Left lung (tissue), 10 donors: ENCODE results near the gene ALOXE3. TPM values are rescaled to one million over a fixed set of nuclear protein-coding genes. Genes with fewer than 3 reads are reported as not detected.

ENCODE experiments used
- ATAC-seq: fragments of 200-7000 bp; cut with Tn5 transposase; one replicate; pipeline ENCODE4 v1.9.1; 2020; ENCODE audit warnings: moderate library complexity
- DNase-seq, 4 donors: peaks; one replicate each; pipeline ENCODE4 v3.0.0-alpha.2; 2013 to 2020
- H3K27ac ChIP-seq, 2 donors: fragments of 200-600 bp; sonication (generic) in 1 of 2; one replicate each; pipeline versions ENCODE4 v1.5.0 to v1.8.0; 2020 to 2021
- H3K27me3 ChIP-seq, 2 donors: fragments of 200-600 bp; sonication (generic) in 1 of 2; one replicate each; pipeline versions ENCODE4 v1.5.0 to v1.8.0; 2020 to 2021
- H3K36me3 ChIP-seq, 2 donors: fragments of 200-600 bp; sonication (generic) in 1 of 2; one replicate each; pipeline versions ENCODE4 v1.5.0 to v1.8.0; 2020 to 2021
- H3K4me1 ChIP-seq, 2 donors: fragments of 200-600 bp; one replicate each; pipeline ENCODE4 v1.8.0; 2021
- H3K4me3 ChIP-seq, 2 donors: fragments of 200-600 bp; sonication (generic) in 1 of 2; one replicate each; pipeline versions ENCODE4 v1.5.0 to v1.8.0; 2020 to 2021; ENCODE audit warnings: mild to moderate bottlenecking in 1 of 2
- H3K9me3 ChIP-seq, 2 donors: fragments of 200-600 bp; sonication (generic) in 1 of 2; one replicate each; pipeline versions ENCODE4 v1.5.0 to v1.8.0; 2020 to 2021
- intact Hi-C, 2 donors: fragments of 100-400 bp; cut with DNase I; formaldehyde crosslinking; loops; one replicate each; pipeline versions ENCODE4 v1.11.2 to v1.14.2; 2022
- polyA plus RNA-seq, 6 donors: library from polyadenylated mRNA; unstranded; fragments of 120-200 nt; gene quantifications; one replicate each; pipeline ENCODE4 v1.2.1, GENCODE V29; 2013; ENCODE audit not compliant: insufficient read length in 6 of 6
- total RNA-seq, 2 donors: library from RNA; stranded (reverse); fragmentation: NEBNext Ultra II Directional; extraction: Animal tissue kit (Norgen Biotek cat#: 25700); gene quantifications; one replicate each; pipeline ENCODE4 v1.2.1, GENCODE V29; 2021
- TF ChIP-seq, protein P1 (sequence below), 2 donors: fragments of 200-600 bp; sonication (generic) in 1 of 2; IDR thresholded peaks; one replicate each; pipeline versions ENCODE4 v1.5.0 to v1.8.0; 2021; ENCODE audit warnings: antibody characterized with exemption in 2 of 2
- donor health status: DM: no; HTN: yes; CAD: no.
- donor health status: DM: no; HTN: no; CAD: no.

ALOXE3 gene
- total and polyA plus RNA-seq, 8 donors = 0.05 to 0.55 (median 0.14) TPM; not detected in 4

DNA sequence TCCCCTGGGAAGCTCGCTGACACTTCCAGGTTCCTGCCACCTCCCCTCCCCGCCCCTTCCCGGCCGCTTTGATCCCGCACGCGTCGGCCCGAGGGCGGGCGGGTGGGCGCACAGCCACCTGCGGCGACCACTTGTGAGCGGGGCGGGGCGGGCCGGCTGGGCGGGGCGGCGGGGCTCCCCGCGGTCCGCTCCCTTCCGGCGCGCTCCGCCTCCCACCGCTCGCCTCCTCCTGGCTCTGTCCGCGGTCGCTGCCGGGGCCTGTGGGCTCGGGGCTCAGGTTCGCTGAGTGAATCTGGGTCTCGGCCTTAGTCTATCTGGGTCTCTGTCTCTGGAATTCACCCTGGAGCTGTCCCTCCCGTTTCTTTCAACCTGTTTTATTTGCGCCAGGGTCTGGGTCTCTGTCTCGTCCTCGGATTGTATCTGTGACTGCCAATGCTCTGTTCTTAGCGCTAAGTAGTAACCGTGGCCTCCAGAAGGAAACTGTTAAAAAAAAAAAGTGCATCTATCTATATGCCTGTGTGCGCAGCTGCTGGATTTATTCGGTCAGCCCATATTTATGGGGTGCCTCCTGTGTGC is 8.3 kb upstream of the ALOXE3 start:
- no peaks in the 10 kb centered on the region for H3K9me3 ChIP-seq
- H3K36me3 ChIP-seq = no peaks in the 10 kb centered on the region
- H3K4me1 ChIP-seq = peaks cover 31 to 62% of the 10 kb centered on the region in 2 donors
- intact Hi-C loops = loop anchor here in 1 of 2 donors (10.0 kb wide), 1 partner anchor 58 kb away; no protein-coding TSS in a partner anchor
- peaks cover 28 to 100% of the 10 kb centered on the region in 2 donors for H3K27me3 ChIP-seq
- TF ChIP-seq, protein P1, sequence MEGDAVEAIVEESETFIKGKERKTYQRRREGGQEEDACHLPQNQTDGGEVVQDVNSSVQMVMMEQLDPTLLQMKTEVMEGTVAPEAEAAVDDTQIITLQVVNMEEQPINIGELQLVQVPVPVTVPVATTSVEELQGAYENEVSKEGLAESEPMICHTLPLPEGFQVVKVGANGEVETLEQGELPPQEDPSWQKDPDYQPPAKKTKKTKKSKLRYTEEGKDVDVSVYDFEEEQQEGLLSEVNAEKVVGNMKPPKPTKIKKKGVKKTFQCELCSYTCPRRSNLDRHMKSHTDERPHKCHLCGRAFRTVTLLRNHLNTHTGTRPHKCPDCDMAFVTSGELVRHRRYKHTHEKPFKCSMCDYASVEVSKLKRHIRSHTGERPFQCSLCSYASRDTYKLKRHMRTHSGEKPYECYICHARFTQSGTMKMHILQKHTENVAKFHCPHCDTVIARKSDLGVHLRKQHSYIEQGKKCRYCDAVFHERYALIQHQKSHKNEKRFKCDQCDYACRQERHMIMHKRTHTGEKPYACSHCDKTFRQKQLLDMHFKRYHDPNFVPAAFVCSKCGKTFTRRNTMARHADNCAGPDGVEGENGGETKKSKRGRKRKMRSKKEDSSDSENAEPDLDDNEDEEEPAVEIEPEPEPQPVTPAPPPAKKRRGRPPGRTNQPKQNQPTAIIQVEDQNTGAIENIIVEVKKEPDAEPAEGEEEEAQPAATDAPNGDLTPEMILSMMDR (IDR thresholded peaks at IDR 0.05) = no peak
- H3K27ac ChIP-seq = peak overlapping the region; percentile 33 to 44
- peak overlapping the region; percentile 46 to 65 for H3K4me3 ChIP-seq
- peak; percentile 67 for ATAC-seq
- DNase-seq = peak in 1 of 4 donors; percentile 85

DNA sequence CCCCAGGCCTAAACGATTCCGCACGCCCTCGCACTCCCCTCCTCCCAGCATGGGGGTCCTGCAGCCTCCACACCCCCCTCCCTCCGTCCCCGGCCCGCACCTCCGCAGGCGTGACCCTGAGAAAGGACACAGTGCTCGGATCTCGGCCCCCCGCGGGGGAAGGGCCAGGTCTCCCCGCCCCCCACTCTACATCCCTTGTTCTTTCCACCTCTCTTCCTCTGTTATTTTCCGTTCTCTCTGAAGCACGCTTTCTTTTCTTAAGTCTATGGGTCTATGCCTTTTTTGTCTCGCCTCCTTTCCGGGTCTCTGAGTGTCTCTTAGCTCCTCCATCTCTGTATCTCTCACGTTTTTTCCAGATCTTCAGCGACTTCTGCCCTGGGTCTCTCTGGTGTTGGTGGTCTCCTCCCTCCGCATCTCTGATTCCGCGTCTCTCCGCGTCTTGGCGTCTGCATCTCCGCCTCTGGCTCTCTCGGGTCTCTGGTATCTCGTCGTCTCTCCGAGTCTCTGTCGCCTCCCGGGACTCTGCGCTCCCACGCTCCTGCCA is 7.7 kb upstream of the ALOXE3 start:
- Histone ChIP-seq H3K36me3 (no peaks in the 10 kb centered on the region), H3K27ac (peak overlapping the region; percentile 33 to 44), H3K9me3 (no peaks in the 10 kb centered on the region), H3K4me1 (peaks cover 31 to 67% of the 10 kb centered on the region in 2 donors), H3K27me3 (peaks cover 28 to 100% of the 10 kb centered on the region in 2 donors), H3K4me3 (peak overlapping the region; percentile 46 to 65)
- DNase-seq (peak in 1 of 4 donors; percentile 79), ATAC-seq (peak; percentile 1)
- intact Hi-C loops = loop anchor here in 1 of 2 donors (10.0 kb wide), 1 partner anchor 59 kb away; no protein-coding TSS in a partner anchor
- TF ChIP-seq, protein P1 (IDR thresholded peaks at IDR 0.05) = no peak

DNA sequence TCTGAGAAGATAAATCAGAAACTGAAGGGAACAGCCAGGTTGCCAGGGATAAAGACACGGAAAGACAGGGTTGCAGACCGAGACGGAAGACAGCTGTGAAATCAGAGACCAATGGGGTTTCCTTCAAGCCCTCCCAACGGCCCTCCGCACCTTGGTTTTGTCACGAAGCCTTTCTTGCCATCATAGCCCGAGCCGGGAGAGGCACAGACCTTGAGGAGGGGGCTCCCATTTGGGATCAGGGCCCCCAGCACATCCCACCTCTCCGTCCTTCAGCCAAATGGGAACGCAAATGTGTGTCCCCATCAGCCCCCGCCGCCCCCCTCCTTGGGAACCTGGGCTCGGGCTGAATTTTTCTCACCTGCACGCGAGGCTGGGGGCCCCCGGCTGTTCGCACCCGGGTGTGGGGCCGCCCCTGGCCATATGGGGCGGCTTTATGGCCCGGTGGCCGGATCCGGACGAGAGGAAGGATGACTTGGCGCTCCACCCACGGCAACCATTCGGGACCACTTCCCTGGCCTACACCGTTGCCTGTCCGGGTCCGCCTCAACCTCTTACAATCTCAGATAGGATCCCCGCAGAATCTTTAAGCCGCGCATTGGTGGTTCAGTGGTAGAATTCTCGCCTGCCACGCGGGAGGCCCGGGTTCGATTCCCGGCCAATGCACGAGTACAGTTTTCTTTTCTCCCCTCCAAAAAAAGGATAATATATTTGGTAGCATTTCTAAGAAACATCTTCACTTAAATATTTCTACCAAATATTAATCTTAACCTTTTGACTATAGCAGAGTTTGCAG is 7.0 kb upstream of the ALOXE3 start:
- peak overlapping the region; percentile 46 to 65 for H3K4me3 ChIP-seq
- TF ChIP-seq, protein P1 (IDR thresholded peaks at IDR 0.05) = no peak
- no peaks in the 10 kb centered on the region for H3K36me3 ChIP-seq
- ATAC-seq = peak; percentile 39
- H3K27me3 ChIP-seq = peaks cover 28 to 100% of the 10 kb centered on the region in 2 donors
- intact Hi-C loops = loop anchor here in 1 of 2 donors (10.0 kb wide), 1 partner anchor 59 kb away; no protein-coding TSS in a partner anchor
- H3K9me3 ChIP-seq = no peaks in the 10 kb centered on the region
- DNase-seq = peak in 2 of 4 donors; percentile 84 to 89
- H3K4me1 ChIP-seq = peaks cover 31 to 74% of the 10 kb centered on the region in 2 donors
- H3K27ac ChIP-seq = peak overlapping the region in 1 of 2 donors; percentile 44

DNA sequence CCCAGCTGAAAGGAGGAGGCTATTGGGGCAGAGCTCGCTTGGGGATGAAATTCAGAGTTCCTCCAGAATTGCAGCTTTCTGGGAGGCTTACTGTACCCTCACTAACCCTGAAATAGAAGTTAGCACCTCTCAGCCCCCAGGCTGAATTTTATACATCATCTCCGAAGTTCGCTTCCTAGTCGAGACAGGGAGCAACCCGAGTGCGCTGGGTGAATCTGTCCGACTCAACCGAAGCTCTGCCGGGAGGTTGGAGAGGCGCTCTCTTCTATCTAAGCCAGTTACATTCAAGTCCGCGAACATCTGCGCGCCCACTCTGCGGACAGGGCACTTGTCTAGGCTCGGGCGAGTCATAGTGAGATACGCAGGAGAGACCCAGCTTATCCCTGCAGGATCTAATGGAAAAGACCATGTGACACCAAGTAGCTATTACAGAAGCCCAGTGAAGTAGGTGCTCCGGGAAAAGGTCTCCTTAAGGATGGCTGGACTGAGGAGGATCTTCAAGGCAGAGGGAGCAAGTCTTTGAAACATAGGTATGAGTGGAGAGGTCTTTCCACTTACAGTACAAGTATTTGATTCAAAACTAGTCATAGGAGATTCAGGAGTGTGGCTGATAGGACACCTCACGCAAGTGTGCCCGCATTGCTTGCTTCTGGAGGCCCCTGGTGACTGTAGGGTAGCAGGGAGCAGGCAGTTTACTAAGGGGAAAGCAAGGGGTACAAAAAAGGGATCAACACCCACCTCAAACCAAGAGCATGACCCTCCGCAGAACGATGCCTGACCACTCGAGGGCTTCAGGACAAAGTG is 6.2 kb upstream of the ALOXE3 start:
- peak in 1 of 4 donors; percentile 51 for DNase-seq
- H3K4me1 ChIP-seq = peaks cover 37 to 79% of the 10 kb centered on the region in 2 donors
- H3K27me3 ChIP-seq = peaks cover 28 to 93% of the 10 kb centered on the region in 2 donors
- H3K27ac ChIP-seq = no peak overlapping the region
- no peaks in the 10 kb centered on the region for H3K36me3 ChIP-seq
- intact Hi-C loops = loop anchor here in 1 of 2 donors (10.0 kb wide), 1 partner anchor 60 kb away; no protein-coding TSS in a partner anchor
- peak overlapping the region; percentile 2 to 65 for H3K4me3 ChIP-seq
- no peak for ATAC-seq
- TF ChIP-seq, protein P1 (IDR thresholded peaks at IDR 0.05) = no peak
- no peaks in the 10 kb centered on the region for H3K9me3 ChIP-seq
